Type B pancreatic cell (in vitro differentiated cells): ENCODE measurements around the gene CELA2B. TPM values are rescaled to one million over a fixed set of nuclear protein-coding genes. Genes with fewer than 3 reads are reported as not detected.
A peak's percentile ranks its signal among the peaks of the same experiment; 100 is the strongest.
"Not testable (repeated sequence)": the region's sequence is repeated elsewhere in the genome, so short reads cannot be mapped to it uniquely, and the experiment has no call there.

Source experiments
- DNase-seq: peaks from one replicate; pipeline ENCODE4 v3.0.0; 2021; ENCODE audit warnings: mixed read lengths; ENCODE audit not compliant: unreplicated experiment; ENCODE audit errors: extremely low spot score
- H3K27ac Mint-ChIP-seq: 2 replicates; pipeline ENCODE4 v1.8.0; 2021; ENCODE audit warnings: mild to moderate bottlenecking, mixed read lengths
- H3K27me3 Mint-ChIP-seq: 2 replicates; pipeline ENCODE4 v1.8.0; 2021; ENCODE audit warnings: mixed read lengths
- H3K36me3 Mint-ChIP-seq: 2 replicates; pipeline ENCODE4 v1.8.0; 2021; ENCODE audit warnings: mixed read lengths
- H3K4me1 Mint-ChIP-seq: one replicate; pipeline ENCODE4 v1.8.0; 2021; ENCODE audit warnings: mixed read lengths; ENCODE audit not compliant: unreplicated experiment
- H3K4me3 Mint-ChIP-seq: 2 replicates; pipeline ENCODE4 v1.8.0; 2021; ENCODE audit warnings: mild to moderate bottlenecking, mixed read lengths
- H3K9me3 Mint-ChIP-seq: 2 replicates; pipeline ENCODE4 v1.8.0; 2021; ENCODE audit warnings: mixed read lengths
- total RNA-seq: library from RNA; stranded (reverse); gene quantifications from 2 replicates; pipeline ENCODE4 v1.2.1, GENCODE V29; 2021; ENCODE audit warnings: low replicate concordance
- TF ChIP-seq, protein P1 (sequence below): fragments of 200-600 bp; sonication (generic); conservative IDR thresholded peaks from 2 replicates; pipeline ENCODE4 v1.5.0; 2021; ENCODE audit warnings: antibody characterized with exemption, mild to moderate bottlenecking

The CELA2B gene
- total RNA-seq, 1 donor from 2014 or later = not detected

DNA sequence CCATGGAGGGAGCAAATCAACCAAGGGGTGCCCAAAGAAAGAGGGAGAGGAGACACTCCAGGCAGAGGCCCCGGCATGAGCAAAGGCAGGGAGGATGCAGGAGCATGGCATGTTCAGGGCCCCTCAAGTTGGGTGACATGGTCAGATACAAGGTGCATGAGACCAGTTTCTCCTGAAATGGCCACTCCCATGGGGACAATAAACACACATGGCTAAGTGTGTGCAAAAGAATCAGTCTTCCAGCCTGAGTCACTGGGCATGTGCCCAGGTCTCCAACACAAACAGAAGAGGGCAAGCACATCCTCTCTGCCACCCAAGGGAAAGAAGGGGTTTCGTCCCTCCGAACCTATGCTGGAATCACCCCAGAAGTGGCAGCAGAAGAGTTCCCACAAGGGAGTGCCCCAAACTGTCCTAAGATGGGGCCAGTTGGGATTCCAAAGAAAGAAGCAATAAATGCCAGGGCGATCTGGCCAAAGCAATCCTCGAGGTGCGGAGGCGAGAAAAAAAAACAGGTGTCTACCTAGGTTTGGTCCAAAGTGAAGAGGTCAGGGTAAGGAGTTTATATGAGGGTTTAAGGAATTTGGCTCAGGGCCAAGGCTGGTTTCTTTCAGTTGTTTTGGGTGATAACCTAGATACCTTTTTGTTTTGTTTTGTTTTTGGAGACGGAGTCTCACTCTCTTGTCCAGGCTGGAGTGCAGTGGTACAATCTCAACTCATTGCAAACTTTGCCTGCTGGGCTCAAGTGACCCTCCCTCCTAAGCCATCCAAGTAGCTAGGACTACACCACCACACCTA is 34.9 kb downstream of the CELA2B start:
- H3K9me3 Mint-ChIP-seq = no peaks in the 10 kb centered on the region
- TF ChIP-seq, protein P1, sequence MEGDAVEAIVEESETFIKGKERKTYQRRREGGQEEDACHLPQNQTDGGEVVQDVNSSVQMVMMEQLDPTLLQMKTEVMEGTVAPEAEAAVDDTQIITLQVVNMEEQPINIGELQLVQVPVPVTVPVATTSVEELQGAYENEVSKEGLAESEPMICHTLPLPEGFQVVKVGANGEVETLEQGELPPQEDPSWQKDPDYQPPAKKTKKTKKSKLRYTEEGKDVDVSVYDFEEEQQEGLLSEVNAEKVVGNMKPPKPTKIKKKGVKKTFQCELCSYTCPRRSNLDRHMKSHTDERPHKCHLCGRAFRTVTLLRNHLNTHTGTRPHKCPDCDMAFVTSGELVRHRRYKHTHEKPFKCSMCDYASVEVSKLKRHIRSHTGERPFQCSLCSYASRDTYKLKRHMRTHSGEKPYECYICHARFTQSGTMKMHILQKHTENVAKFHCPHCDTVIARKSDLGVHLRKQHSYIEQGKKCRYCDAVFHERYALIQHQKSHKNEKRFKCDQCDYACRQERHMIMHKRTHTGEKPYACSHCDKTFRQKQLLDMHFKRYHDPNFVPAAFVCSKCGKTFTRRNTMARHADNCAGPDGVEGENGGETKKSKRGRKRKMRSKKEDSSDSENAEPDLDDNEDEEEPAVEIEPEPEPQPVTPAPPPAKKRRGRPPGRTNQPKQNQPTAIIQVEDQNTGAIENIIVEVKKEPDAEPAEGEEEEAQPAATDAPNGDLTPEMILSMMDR = no peak
- H3K4me1 Mint-ChIP-seq = no peaks in the 10 kb centered on the region
- DNase-seq = no peak
- H3K4me3 Mint-ChIP-seq = no peak overlapping the region
- H3K27ac Mint-ChIP-seq = no peak overlapping the region
- H3K27me3 Mint-ChIP-seq = no peaks in the 10 kb centered on the region
- peaks cover 7% of the 10 kb centered on the region for H3K36me3 Mint-ChIP-seq

DNA sequence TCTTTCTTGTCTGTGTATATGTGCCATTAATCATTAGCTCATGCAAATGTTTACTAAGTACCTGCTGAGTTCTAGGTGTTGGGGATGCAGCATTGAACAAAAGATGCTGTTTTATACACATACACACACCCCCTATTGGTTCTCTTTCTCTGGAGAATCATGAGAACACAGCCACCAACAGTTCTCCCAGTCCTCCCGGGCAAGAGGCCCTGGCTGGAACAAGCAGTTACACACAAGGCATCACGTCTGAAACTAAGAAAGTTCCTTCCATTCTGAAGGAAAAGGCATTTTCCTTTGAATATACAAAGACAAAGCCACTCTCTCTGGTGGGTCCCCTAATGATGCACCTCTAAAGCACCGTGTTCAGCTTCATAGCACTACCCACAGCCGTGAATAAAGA is 37.3 kb downstream of the CELA2B start:
- TF ChIP-seq, protein P1 = no peak
- Mint-ChIP-seq H3K27me3 (no peaks in the 10 kb centered on the region), H3K4me3 (no peak overlapping the region), H3K36me3 (peaks cover 16% of the 10 kb centered on the region), H3K4me1 (no peaks in the 10 kb centered on the region), H3K9me3 (no peaks in the 10 kb centered on the region), H3K27ac (no peak overlapping the region)
- DNase-seq = no peak

DNA sequence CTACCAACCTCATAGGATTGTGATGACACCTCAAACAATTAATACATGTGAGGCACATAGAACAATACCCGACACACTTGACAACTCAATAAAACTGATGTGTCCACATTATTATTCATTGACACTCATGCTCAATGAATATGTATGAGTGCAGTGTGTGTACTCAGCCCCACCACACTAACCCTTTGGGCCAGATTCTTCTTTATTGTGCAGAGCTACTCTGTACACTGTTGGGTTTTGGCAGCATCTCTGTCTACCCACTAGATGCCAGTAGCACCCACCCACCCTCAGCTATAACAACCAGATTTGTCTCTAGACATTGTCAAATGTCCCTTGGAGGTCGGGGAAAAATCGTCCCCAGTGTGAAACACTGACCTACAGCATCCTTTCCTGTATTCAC is 38.0 kb downstream of the CELA2B start:
- H3K36me3 Mint-ChIP-seq = peaks cover 16% of the 10 kb centered on the region

DNA sequence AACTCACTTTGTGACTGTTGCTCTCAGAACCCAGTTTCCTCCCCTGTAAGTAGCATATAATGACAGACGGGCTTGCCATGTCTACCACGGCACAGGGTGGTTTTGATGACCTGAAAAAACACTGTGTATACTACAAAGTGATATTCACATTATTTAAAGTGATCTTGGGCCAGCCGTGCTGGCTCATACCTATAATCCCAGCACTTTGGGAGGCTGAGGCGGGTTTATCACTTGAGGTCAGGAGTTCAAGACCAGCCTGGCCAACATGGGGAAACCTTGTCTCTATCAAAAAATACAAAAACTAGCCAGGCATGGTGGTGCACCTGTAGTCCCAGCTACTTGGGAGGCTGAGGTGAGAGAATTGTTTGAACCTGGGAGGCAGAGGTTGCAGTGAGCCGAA is 38.7 kb downstream of the CELA2B start:
- not testable (repeated sequence) for H3K4me3 Mint-ChIP-seq, H3K27me3 Mint-ChIP-seq, DNase-seq, H3K9me3 Mint-ChIP-seq, H3K27ac Mint-ChIP-seq, H3K4me1 Mint-ChIP-seq
- H3K36me3 Mint-ChIP-seq = peaks cover 16% of the 10 kb centered on the region

More for the DNA sequence above, 38.0 kb downstream of the CELA2B start:
- TF ChIP-seq, protein P1 = no peak
- no peak overlapping the region for H3K4me3 Mint-ChIP-seq
- no peak for DNase-seq
- H3K4me1 Mint-ChIP-seq = no peaks in the 10 kb centered on the region
- H3K9me3 Mint-ChIP-seq = no peaks in the 10 kb centered on the region
- no peak overlapping the region for H3K27ac Mint-ChIP-seq
- no peaks in the 10 kb centered on the region for H3K27me3 Mint-ChIP-seq

DNA sequence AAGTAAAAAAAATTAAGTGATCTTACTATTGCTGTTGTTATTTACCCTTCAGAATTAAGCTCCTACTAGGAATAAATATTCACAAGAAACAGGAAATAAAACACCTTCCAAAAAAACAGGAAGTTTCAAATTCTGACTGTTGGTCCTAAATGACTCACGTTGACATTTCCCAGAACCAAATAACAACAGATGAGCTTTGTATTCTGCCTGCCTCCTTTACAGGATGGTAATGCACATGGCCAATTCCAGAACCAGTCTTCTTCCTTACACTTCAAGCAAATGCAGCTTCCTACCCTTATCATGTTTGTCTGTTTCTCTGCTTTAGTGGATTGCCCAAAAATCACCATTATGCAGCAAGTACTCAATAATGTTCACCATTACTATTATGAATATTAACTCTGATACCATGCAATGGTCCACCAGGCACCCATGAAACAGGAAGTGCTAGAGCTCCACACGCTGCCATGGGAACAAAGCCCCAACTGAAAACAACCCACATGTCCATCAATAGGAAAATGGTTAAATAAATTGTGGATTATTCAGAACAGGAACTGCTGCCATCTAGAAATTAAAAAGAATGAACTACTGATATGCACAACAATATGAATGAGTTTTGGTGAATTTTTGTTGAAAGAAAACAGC is 39.2 kb downstream of the CELA2B start:
- no peak overlapping the region for H3K27ac Mint-ChIP-seq
- no peaks in the 10 kb centered on the region for H3K27me3 Mint-ChIP-seq
- no peaks in the 10 kb centered on the region for H3K9me3 Mint-ChIP-seq
- H3K4me1 Mint-ChIP-seq = no peaks in the 10 kb centered on the region
- H3K4me3 Mint-ChIP-seq = no peak overlapping the region
- TF ChIP-seq, protein P1 = no peak
- H3K36me3 Mint-ChIP-seq = peaks cover 16% of the 10 kb centered on the region
- DNase-seq = no peak

DNA sequence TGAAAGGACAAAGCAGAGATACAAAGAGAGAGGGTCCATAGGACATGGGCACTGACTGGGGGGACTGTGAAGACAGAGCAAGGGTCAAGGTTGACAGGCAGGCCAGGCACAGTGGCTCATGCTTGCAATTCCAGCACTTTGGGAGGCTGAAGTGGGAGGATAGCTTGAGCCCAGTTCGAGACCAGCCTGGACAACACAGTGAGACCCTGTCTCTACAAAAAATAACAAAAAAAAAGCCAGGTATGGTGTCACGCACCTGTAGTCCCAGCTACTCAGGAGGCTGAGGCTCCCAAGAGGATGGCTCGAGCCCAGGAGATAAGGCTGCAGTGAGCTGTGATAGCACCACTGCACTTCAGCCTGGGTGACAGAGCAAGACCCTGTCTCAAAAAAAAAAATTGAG is 43.7 kb downstream of the CELA2B start:
- TF ChIP-seq, protein P1 = no peak
- Mint-ChIP-seq H3K4me1 (peaks cover 12% of the 10 kb centered on the region), H3K9me3 (no peaks in the 10 kb centered on the region), H3K36me3 (peaks cover 13% of the 10 kb centered on the region), H3K27ac (no peak overlapping the region), H3K27me3 (no peaks in the 10 kb centered on the region), H3K4me3 (no peak overlapping the region)
- DNase-seq = no peak

DNA sequence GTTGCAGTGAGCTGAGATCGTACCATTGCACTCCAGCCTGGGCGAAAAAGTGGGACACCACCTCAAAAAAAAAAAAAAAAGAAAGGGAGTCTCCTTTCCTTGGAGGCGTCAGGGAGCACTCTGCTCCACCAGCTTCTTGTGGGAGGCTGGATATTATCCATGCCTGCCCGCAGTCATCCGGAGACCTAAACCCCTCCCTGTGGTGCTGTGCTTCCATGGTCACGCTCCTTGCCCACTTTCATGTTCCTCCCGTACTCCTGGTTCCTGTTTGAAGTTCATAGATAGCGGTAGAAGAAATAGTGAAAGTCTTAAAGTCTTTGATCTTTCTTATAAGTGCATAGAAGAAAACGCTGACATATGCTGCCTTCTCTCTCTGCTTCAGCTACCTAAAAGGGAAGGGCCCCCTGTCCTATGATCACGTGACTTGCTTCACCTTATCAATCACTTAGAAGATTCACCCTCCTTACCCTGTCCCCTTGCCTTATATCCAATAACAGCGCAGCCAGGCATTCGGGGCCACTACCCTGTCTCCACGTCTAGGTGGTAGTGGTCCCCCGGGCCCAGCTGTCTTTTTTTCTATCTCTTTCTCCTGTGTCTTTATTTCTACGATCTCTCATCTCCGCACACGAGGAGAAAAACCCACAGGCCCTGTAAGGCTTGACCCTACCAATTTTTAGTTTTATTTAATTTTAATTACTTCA is 45.5 kb downstream of the CELA2B start:
- Mint-ChIP-seq H3K27ac (peak overlapping the region; percentile 57), H3K4me3 (peak overlapping the region; percentile 48), H3K4me1 (peaks cover 21% of the 10 kb centered on the region)
- H3K27me3 Mint-ChIP-seq, H3K9me3 Mint-ChIP-seq, H3K36me3 Mint-ChIP-seq, DNase-seq: not testable (repeated sequence)
